Femur (tissue), 1 donor: ENCODE data around the gene KIAA1191.
"Not testable (repeated sequence)": the region's sequence is repeated elsewhere in the genome, so short reads cannot be mapped to it uniquely, and the experiment has no call there.

Source experiments
- DNase-seq: peaks from one replicate; pipeline ENCODE4 v3.0.0-alpha.2; 2017

KIAA1191 gene

GRCh38 chr5:176361437-176362232 is at the start of gene KIAA1191:
Gene KIAA1191 (minus strand): TSS chr5:176361764. CDS start chr5:176359508, 2,256 bp downstream.
- DNase-seq = peak; percentile 96

GRCh38 chr5:176410486-176411180 is 49.1 kb upstream of the KIAA1191 start:
- no peak for DNase-seq

- no peak for DNase-seq
Observed at GRCh38 chr5:176409765-176410164, 48.2 kb upstream of the KIAA1191 start.

GRCh38 chr5:176408590-176408989 is 47.0 kb upstream of the KIAA1191 start:
- no peak for DNase-seq

- not testable (repeated sequence) for DNase-seq
Observed at GRCh38 chr5:176408252-176408573, 46.6 kb upstream of the KIAA1191 start.

GRCh38 chr5:176407456-176408251 is 46.1 kb upstream of the KIAA1191 start:
- no peak for DNase-seq

- no peak for DNase-seq
Observed at GRCh38 chr5:176406436-176407052, 45.0 kb upstream of the KIAA1191 start.

- DNase-seq = no peak
Observed at GRCh38 chr5:176405656-176406435, 44.3 kb upstream of the KIAA1191 start.

- DNase-seq = no peak
Observed at GRCh38 chr5:176401281-176402205, 40.0 kb upstream of the KIAA1191 start.

GRCh38 chr5:176400382-176401156 is 39.0 kb upstream of the KIAA1191 start:
- no peak for DNase-seq

- no peak for DNase-seq
Observed at GRCh38 chr5:176397736-176398420, 36.3 kb upstream of the KIAA1191 start.

- DNase-seq = no peak
Observed at GRCh38 chr5:176396330-176396729, 34.8 kb upstream of the KIAA1191 start.

- DNase-seq = no peak
Observed at GRCh38 chr5:176394881-176395675, 33.5 kb upstream of the KIAA1191 start.

GRCh38 chr5:176394096-176394495 is 32.5 kb upstream of the KIAA1191 start:
- no peak for DNase-seq

- no peak for DNase-seq
Observed at GRCh38 chr5:176392526-176392925, 31.0 kb upstream of the KIAA1191 start.

GRCh38 chr5:176391999-176392398 is 30.4 kb upstream of the KIAA1191 start:
- no peak for DNase-seq

- no peak for DNase-seq
Observed at GRCh38 chr5:176391479-176391878, 29.9 kb upstream of the KIAA1191 start.
